ENCODE data around the gene IDH3A.

The IDH3A gene

DNA sequence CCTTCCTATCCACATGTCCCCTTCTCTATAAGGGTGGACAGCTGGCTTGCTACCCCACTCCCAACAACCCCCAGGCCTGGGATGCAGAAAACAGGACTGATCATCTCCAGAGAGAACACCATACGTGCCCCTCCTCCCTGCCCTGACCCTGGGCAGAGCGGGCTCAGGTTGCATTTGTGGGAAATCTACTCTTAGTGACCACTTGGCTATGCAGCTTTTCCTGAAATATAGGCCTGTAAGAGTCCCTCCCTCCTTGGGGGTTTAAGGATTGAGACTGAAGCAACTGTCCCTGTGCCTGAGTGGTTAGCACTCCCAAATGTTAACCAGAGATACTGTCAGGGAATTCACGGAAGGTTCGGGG lies 45.1 kb upstream of the IDH3A start:
- no peak for DNase-seq (ENCODE audit: low read depth)
- TF ChIP-seq, protein P1, sequence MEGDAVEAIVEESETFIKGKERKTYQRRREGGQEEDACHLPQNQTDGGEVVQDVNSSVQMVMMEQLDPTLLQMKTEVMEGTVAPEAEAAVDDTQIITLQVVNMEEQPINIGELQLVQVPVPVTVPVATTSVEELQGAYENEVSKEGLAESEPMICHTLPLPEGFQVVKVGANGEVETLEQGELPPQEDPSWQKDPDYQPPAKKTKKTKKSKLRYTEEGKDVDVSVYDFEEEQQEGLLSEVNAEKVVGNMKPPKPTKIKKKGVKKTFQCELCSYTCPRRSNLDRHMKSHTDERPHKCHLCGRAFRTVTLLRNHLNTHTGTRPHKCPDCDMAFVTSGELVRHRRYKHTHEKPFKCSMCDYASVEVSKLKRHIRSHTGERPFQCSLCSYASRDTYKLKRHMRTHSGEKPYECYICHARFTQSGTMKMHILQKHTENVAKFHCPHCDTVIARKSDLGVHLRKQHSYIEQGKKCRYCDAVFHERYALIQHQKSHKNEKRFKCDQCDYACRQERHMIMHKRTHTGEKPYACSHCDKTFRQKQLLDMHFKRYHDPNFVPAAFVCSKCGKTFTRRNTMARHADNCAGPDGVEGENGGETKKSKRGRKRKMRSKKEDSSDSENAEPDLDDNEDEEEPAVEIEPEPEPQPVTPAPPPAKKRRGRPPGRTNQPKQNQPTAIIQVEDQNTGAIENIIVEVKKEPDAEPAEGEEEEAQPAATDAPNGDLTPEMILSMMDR (IDR thresholded peaks at IDR 0.05; ENCODE audit: low read length, missing control alignments), result no peak

DNA sequence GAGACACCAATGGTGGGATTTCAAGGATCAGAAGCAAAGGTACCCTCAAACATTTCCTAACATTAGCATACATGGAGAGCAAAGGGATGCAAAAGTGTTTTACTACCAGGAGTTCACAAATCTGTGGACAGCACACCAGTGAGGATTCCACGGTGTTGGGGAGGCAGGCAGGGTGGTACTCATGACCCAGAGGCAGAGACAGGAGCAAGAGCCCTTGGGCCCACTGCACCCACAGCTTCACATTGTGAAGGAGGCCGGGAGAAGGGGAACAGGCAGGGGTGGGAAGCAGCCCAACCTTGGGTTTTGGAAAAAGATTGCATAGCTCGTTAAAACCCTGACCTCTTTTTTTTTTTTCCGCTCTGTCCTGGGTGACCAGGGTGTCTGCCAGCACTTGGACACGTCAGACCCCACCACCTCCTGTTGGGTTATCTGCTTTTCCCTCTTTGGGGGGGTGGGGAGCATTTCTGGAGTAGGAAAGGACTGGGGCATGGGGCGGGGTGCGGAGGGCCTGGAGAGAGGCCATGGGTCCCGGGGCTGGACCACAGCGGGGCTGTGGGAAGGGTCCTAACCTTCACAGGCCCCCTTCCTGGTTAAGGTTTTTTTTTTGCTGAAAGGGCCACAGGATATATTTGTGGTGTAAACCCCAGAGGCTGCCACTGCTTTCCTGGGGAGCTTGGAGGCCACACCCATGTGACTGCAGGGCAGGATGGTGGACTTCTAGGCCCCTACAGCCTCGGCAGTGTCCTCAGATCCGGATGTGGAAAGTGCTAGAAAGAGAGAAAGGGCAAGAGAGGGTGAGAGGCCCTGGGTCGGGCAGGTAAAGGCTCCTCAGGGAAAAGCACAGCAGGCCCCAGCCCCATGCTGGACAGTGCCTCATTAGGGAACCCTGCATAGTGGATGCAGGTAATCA lies 44.3 kb upstream of the IDH3A start:
- no peak for DNase-seq (ENCODE audit: low read depth)
- TF ChIP-seq, protein P1 (IDR thresholded peaks at IDR 0.05; ENCODE audit: low read length, missing control alignments), result no peak
- no peak overlapping the region for H3K4me3 ChIP-seq (replicated peaks; ENCODE audit: low read depth, low read length)

More for the DNA sequence above, 45.1 kb upstream of the IDH3A start:
- no peak overlapping the region for H3K4me3 ChIP-seq (replicated peaks; ENCODE audit: low read depth, low read length)

DNA sequence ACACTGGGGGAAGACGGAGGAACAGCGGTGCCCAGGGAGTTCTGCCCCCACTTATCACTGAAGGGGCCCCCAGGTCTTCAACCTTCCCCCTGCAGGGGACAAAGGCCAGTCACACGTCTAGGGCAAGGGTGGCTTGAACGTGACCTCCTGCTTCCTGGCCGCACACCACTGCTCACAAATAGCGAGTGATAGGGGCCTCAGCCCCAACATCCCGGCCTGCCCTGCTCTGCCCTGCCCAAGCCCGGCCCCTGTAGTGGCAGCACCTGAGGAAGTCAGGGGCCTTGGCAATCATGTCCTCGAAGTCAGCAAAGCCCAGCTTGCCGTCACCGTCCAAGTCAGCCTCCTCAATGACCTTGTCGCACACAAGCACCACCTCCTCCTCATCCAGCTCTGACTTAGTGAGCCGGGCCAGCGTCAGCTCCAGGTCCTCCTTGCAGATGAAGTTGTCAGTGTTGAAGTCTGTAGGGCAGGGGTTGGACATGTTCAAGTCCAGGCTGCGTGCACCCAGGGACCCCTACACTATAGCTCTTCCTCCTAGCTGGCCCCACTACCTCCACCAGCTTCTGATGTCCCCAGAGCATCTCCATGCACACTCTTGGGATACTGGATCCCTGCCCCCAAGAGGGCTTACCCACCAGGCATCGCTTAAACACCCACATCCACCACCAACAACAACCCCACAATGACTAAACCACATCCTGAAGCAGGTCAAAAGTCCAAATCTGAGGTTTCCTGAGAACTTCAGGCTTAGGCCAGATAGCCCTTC lies 43.5 kb upstream of the IDH3A start:
- peak; percentile 11 for DNase-seq (ENCODE audit: low read depth)
- no peak overlapping the region for H3K4me3 ChIP-seq (replicated peaks; ENCODE audit: low read depth, low read length)
- TF ChIP-seq, protein P1 (IDR thresholded peaks at IDR 0.05; ENCODE audit: low read length, missing control alignments), result no peak

DNA sequence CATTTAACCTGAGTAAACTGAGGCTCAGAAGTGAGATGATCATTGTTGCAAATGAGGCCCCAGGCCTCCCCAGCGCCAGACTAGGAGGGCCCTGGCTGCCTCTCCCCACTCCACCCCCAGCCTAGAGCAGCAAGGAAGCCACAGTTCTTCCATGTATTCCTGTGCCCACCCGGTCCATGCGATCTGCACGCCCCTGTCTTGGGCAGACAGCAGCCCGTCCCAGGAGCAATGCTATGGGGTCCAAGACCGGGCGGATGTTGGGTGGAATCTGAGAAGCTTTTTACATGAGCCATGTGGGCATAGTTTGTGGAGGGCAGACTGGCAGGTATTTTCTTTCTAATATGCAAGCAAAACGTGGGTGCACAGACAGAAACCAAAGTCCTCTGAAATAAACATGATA lies 41.7 kb upstream of the IDH3A start:
- TF ChIP-seq, protein P1 (IDR thresholded peaks at IDR 0.05; ENCODE audit: low read length, missing control alignments), result no peak
- no peak for DNase-seq (ENCODE audit: low read depth)
- H3K4me3 ChIP-seq (replicated peaks; ENCODE audit: low read depth, low read length), result no peak overlapping the region

DNA sequence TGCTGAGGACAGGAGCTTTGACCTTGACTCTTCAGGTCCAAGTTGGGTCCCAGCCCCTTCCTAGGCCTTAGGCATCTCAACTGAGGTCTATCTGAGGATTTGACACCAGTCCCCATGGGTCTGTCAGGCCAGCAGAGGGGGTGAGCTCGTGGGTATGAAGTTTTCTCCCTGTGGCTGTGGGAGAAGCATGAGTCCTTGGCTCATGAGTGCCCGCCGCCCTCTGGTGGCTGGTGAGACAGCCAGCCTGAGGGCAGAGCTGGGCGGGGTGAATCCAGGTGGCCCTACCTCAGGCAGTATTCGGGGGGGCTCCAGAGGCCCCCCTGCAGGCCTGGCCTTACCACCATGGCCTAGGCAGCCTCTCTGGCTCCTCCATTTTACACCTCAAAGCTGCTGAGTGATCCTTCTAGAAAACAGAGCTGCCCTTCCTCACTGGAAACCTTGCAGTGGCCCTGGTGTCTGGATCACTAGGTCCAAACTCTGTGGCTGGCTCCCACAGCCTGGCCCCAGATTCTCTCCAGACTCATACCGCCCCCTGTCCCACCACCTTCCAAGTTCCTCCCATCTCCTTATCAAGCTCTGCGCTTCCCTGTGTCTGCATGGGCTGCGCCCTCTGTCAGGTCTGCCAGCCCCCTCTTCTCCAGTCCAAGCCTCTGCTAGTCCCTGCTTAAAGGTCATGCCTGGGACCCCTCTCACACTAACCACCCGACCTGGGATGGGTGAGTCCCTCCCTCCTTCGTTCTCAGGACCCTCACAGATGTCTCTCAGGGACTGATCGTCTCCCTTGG lies 40.7 kb upstream of the IDH3A start:
- peak; percentile 89 for DNase-seq (ENCODE audit: low read depth)
- TF ChIP-seq, protein P1 (IDR thresholded peaks at IDR 0.05; ENCODE audit: low read length, missing control alignments), result peak; percentile 95
- no peak overlapping the region for H3K4me3 ChIP-seq (replicated peaks; ENCODE audit: low read depth, low read length)

DNA sequence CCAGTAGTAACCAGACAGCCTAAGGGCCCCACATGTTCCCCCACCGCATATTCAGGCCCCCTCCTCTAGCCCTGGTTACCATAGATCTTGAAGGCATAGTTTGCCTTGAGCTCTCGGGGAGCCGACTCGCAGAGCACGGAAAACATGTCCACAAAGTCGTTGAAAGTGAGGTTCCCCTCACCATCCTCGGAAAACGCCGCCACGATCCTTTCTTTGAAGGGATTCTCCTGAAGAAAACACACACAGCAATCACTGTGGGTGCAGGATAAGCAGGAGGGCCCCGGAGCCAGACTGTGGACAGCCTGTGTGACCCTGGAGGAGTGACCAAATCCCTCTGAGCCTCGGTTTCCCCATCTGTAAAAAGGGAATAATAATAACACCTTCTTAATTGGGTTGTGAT lies 40.0 kb upstream of the IDH3A start:
- TF ChIP-seq, protein P1 (IDR thresholded peaks at IDR 0.05; ENCODE audit: low read length, missing control alignments), result no peak
- no peak for DNase-seq (ENCODE audit: low read depth)
- H3K4me3 ChIP-seq (replicated peaks; ENCODE audit: low read depth, low read length), result no peak overlapping the region
